ENCODE results near the gene PFDN4.

GRCh38 chr20:54250691-54251090 lies 42.8 kb downstream of the PFDN4 start:
- no peak for TF ChIP-seq CTCF (IDR thresholded peaks at IDR 0.05)
- no peak for TF ChIP-seq EP300 (IDR thresholded peaks at IDR 0.05)

Data from upper lobe of left lung (tissue), 4 donors.